Activated T-helper 1 cell treated with anti-CD3 and anti-CD28 coated beads, Interleukin-12 subunit alpha, Interleukin-12 subunit beta, Interleukin-2, Interleukin-4 antibody, amounts not matched to agents 30 ng/mL and 10 ng/mL and 1 ng/mL, durations not matched to agents 14 hours and 24 hours and 36 hours (primary cell): ENCODE data around the gene UBALD1. TPM values are rescaled to one million over a fixed set of nuclear protein-coding genes. Genes with fewer than 3 reads are reported as not detected.
A peak's percentile ranks its signal among the peaks of the same experiment; 100 is the strongest.
"Not testable (repeated sequence)": the region's sequence is repeated elsewhere in the genome, so short reads cannot be mapped to it uniquely, and the experiment has no call there.

Experiments
- DNase-seq: peaks from one replicate; pipeline ENCODE4 v3.0.0; 2021; ENCODE audit warnings: low spot score
- H3K27ac Mint-ChIP-seq: one replicate; pipeline ENCODE4 v1.8.0; 2021; ENCODE audit warnings: mild to moderate bottlenecking, mixed read lengths
- H3K27me3 Mint-ChIP-seq: one replicate; pipeline ENCODE4 v1.8.0; 2022; ENCODE audit warnings: mild to moderate bottlenecking, moderate library complexity, mixed read lengths; ENCODE audit not compliant: insufficient read depth
- H3K36me3 Mint-ChIP-seq: one replicate; pipeline ENCODE4 v1.8.0; 2021; ENCODE audit warnings: low read depth, mixed read lengths
- H3K4me1 Mint-ChIP-seq: one replicate; pipeline ENCODE4 v1.8.0; 2021; ENCODE audit warnings: low read depth, mixed read lengths
- H3K4me3 Mint-ChIP-seq: one replicate; pipeline ENCODE4 v1.8.0; 2021; ENCODE audit warnings: mild to moderate bottlenecking, moderate library complexity, mixed read lengths
- H3K9me3 Mint-ChIP-seq: one replicate; pipeline ENCODE4 v1.8.0; 2021; ENCODE audit warnings: mixed read lengths
- intact Hi-C: fragments of 100-400 bp; cut with micrococcal nuclease; formaldehyde crosslinking; loops from one replicate; pipeline ENCODE4 v1.15.1; 2024
- total RNA-seq: library from RNA; stranded (reverse); gene quantifications from 2 replicates; pipeline ENCODE4 v1.2.3, GENCODE V29; 2022

The UBALD1 gene
- total RNA-seq, 1 donor from 2014 or later = 26.2 TPM

GRCh38 chr16:4654011-4654963, 39.6 kb upstream of the UBALD1 start:
- H3K4me3 Mint-ChIP-seq = no peak overlapping the region
- H3K4me1 Mint-ChIP-seq = peaks cover 10% of the 10 kb centered on the region
- H3K36me3 Mint-ChIP-seq = peaks cover 26% of the 10 kb centered on the region
- H3K27ac Mint-ChIP-seq = no peak overlapping the region
- DNase-seq = no peak
- intact Hi-C loops = no loop called here
- no peaks in the 10 kb centered on the region for H3K27me3 Mint-ChIP-seq
- no peaks in the 10 kb centered on the region for H3K9me3 Mint-ChIP-seq

GRCh38 chr16:4652561-4652960, 37.9 kb upstream of the UBALD1 start:
- Mint-ChIP-seq H3K9me3 (no peaks in the 10 kb centered on the region), H3K27me3 (no peaks in the 10 kb centered on the region), H3K4me1 (peaks cover 16% of the 10 kb centered on the region), H3K27ac (no peak overlapping the region), H3K36me3 (peaks cover 29% of the 10 kb centered on the region), H3K4me3 (no peak overlapping the region)
- no peak for DNase-seq
- intact Hi-C loops = no loop called here

GRCh38 chr16:4651827-4652226, 37.1 kb upstream of the UBALD1 start:
- intact Hi-C loops = no loop called here
- Mint-ChIP-seq H3K27me3 (no peaks in the 10 kb centered on the region), H3K4me3 (no peak overlapping the region), H3K4me1 (peaks cover 21% of the 10 kb centered on the region), H3K36me3 (peaks cover 29% of the 10 kb centered on the region), H3K9me3 (no peaks in the 10 kb centered on the region), H3K27ac (no peak overlapping the region)
- DNase-seq = no peak

GRCh38 chr16:4650443-4651074, 35.9 kb upstream of the UBALD1 start:
- intact Hi-C loops, H3K4me3 Mint-ChIP-seq, H3K27me3 Mint-ChIP-seq, H3K9me3 Mint-ChIP-seq: not testable (repeated sequence)
- Mint-ChIP-seq H3K4me1 (peaks cover 23% of the 10 kb centered on the region), H3K27ac (peak overlapping the region; percentile 7), H3K36me3 (peaks cover 25% of the 10 kb centered on the region)
- DNase-seq = peak; percentile 55

- Mint-ChIP-seq H3K36me3 (peaks cover 25% of the 10 kb centered on the region), H3K4me3 (no peak overlapping the region), H3K4me1 (peaks cover 27% of the 10 kb centered on the region), H3K27ac (peak overlapping the region; percentile 7), H3K9me3 (no peaks in the 10 kb centered on the region), H3K27me3 (no peaks in the 10 kb centered on the region)
- DNase-seq = no peak
- intact Hi-C loops = no loop called here
Observed at GRCh38 chr16:4649744-4650442, 35.2 kb upstream of the UBALD1 start.

GRCh38 chr16:4648917-4649316, 34.2 kb upstream of the UBALD1 start:
- Mint-ChIP-seq H3K9me3 (no peaks in the 10 kb centered on the region), H3K27ac (peak overlapping the region; percentile 2), H3K36me3 (peaks cover 25% of the 10 kb centered on the region), H3K27me3 (no peaks in the 10 kb centered on the region), H3K4me1 (peaks cover 27% of the 10 kb centered on the region), H3K4me3 (no peak overlapping the region)
- intact Hi-C loops = no loop called here
- no peak for DNase-seq

- no peak for DNase-seq
- Mint-ChIP-seq H3K27me3 (no peaks in the 10 kb centered on the region), H3K27ac (no peak overlapping the region), H3K36me3 (peaks cover 21% of the 10 kb centered on the region), H3K4me3 (no peak overlapping the region), H3K9me3 (no peaks in the 10 kb centered on the region), H3K4me1 (peaks cover 27% of the 10 kb centered on the region)
- intact Hi-C loops = no loop called here
Observed at GRCh38 chr16:4647644-4647980, 32.9 kb upstream of the UBALD1 start.

GRCh38 chr16:4646773-4647643, 32.3 kb upstream of the UBALD1 start:
- no peak for DNase-seq
- Mint-ChIP-seq H3K4me3 (no peak overlapping the region), H3K27me3 (no peaks in the 10 kb centered on the region), H3K4me1 (peaks cover 27% of the 10 kb centered on the region), H3K36me3 (peaks cover 21% of the 10 kb centered on the region), H3K27ac (peak overlapping the region; percentile 4), H3K9me3 (no peaks in the 10 kb centered on the region)
- intact Hi-C loops = no loop called here

- Mint-ChIP-seq H3K4me1 (peaks cover 12% of the 10 kb centered on the region), H3K9me3 (no peaks in the 10 kb centered on the region), H3K36me3 (no peaks in the 10 kb centered on the region), H3K27ac (no peak overlapping the region), H3K27me3 (no peaks in the 10 kb centered on the region), H3K4me3 (no peak overlapping the region)
- intact Hi-C loops = no loop called here
- DNase-seq = no peak
Observed at GRCh38 chr16:4641895-4642294, 27.2 kb upstream of the UBALD1 start.

GRCh38 chr16:4641306-4641687, 26.6 kb upstream of the UBALD1 start:
- intact Hi-C loops = no loop called here
- no peak overlapping the region for H3K4me3 Mint-ChIP-seq
- peaks cover 12% of the 10 kb centered on the region for H3K4me1 Mint-ChIP-seq
- H3K27me3 Mint-ChIP-seq = no peaks in the 10 kb centered on the region
- H3K36me3 Mint-ChIP-seq = no peaks in the 10 kb centered on the region
- peak overlapping the region; percentile 52 for H3K27ac Mint-ChIP-seq
- DNase-seq = no peak
- H3K9me3 Mint-ChIP-seq = no peaks in the 10 kb centered on the region

- H3K4me3 Mint-ChIP-seq = no peak overlapping the region
- no peaks in the 10 kb centered on the region for H3K27me3 Mint-ChIP-seq
- no peaks in the 10 kb centered on the region for H3K36me3 Mint-ChIP-seq
- peaks cover 11% of the 10 kb centered on the region for H3K4me1 Mint-ChIP-seq
- H3K27ac Mint-ChIP-seq = peak overlapping the region; percentile 52
- DNase-seq = no peak
- intact Hi-C loops = no loop called here
- H3K9me3 Mint-ChIP-seq = no peaks in the 10 kb centered on the region
Observed at GRCh38 chr16:4640572-4641305, 26.1 kb upstream of the UBALD1 start.
